IPS-NIHi7 (cell line): Measurements from ENCODE around the gene ATF6.

ENCODE experiments used
- DNase-seq: peaks from one replicate; pipeline ENCODE4 v3.0.0; 2012; ENCODE audit warnings: mixed read lengths; ENCODE audit errors: extremely low spot score

Gene ATF6

GRCh38 chr1:161999301-162000052 lies 233.4 kb downstream of the ATF6 start:
- DNase-seq: no peak

DNA sequence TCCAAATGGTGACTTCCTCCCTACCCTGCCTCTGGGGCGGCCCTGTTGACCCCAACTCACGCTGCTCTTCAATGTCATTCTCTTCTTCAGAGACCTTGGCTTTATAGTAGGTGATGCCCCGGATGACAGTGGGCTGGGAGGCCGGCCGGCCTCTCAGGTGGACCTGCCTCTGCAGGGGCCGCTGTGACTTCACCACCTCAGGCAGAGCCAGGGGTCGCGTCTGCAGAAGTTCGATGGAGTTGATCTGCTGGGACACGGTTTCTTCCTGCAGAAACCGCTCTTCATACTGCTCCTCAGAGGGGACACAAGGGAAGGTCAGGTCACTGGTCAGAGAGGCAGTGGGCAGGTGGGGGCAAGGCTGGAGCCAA lies 233.9 kb downstream of the ATF6 start:
- DNase-seq: no peak

DNA sequence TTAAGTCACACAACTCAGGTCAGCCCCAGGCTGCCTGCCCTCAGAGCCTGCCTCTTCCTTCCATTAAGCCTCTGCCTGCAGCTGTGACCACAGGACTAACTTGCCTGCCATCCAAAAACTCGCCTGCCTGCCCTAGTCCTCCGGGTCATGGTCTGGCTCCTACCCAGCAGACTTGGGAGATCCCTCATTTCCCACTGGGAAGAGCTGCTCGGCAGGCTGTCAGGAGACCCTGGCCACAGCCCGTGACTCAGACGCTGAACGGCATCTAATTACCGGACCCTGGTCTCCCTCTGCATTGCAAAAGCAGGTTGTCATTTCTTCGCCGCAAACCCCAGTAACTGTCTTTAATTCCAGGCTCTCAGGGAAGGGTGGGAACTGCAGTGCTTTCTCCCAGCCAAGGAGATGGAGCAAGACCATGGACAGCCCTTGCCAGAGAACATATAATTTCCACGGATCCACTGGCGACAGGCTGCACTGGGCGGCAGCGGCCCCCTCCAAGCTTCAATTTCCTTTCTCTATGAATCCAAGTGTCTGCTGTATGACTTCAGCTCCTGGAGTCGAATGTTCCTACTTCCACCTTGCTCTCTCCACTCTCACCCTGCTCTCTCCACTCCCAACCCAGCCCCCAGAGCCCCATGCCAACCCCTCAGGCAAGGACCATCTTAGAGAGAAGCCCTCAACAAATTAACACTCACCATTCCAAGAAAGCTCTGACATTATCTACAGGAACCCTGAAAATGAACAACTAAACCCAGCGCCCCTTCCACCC lies 237.1 kb downstream of the ATF6 start:
- DNase-seq: no peak

DNA sequence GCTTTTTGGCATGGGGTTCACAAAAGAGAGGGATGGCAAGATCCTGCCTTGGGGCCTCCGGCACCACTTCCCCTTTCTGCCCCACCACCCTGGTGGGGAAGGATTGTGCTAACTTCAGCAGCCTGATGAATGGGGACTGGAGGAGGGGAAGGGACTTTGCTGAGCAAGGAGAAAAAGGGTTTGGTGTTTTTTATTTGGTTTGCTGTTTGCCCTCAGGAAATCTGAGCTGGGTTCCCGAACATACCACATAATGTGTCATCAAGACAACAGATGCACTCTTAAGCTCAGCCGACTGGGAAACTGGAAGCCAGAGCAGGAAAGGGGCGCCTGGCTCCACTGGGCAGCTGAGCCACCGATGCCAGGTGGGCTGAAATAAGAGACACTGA lies 237.7 kb downstream of the ATF6 start:
- DNase-seq: no peak

- no peak for DNase-seq
Observed at GRCh38 chr1:162004441-162004950, 238.4 kb downstream of the ATF6 start.

- DNase-seq: no peak
Observed at GRCh38 chr1:162006081-162006480, 240.0 kb downstream of the ATF6 start.

DNA sequence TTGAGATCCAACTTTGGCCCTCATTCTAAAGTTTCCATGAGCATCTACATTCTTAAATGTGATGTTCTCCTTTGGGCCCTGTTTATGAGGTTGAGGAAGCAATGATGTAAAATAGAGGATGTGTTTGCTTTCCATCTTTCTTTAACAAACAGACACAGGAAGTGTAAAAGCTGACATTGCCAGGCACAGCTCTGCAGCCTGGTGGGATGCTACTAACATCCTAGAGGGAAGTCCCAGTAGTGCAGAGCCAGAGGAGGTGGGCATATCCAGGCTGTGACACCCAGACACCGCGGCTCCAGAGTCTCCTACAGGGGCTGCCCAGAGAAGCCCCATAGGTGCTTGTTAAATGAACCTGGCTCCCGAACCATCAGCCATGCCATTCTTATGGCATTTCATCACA lies 241.3 kb downstream of the ATF6 start:
- DNase-seq: no peak

- DNase-seq: no peak
Observed at GRCh38 chr1:162008799-162009198, 242.7 kb downstream of the ATF6 start.

- no peak for DNase-seq
Observed at GRCh38 chr1:162009501-162010174, 243.5 kb downstream of the ATF6 start.

DNA sequence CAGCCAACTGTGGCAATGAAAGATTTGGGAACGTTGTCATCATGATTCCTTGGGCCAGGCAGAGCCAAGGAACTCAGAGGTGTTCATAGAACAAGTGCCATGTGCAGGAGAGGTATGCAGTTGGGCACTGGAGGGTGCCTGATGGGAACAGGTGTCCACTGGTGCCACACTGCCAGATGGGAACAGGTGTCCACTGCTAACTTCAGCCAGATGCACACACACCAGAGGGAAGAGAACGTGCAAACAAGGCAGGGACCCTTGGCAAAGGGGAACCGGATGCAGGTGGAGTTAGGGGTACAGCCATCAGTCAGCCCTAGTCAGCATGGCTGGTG lies 244.0 kb downstream of the ATF6 start:
- DNase-seq: no peak

DNA sequence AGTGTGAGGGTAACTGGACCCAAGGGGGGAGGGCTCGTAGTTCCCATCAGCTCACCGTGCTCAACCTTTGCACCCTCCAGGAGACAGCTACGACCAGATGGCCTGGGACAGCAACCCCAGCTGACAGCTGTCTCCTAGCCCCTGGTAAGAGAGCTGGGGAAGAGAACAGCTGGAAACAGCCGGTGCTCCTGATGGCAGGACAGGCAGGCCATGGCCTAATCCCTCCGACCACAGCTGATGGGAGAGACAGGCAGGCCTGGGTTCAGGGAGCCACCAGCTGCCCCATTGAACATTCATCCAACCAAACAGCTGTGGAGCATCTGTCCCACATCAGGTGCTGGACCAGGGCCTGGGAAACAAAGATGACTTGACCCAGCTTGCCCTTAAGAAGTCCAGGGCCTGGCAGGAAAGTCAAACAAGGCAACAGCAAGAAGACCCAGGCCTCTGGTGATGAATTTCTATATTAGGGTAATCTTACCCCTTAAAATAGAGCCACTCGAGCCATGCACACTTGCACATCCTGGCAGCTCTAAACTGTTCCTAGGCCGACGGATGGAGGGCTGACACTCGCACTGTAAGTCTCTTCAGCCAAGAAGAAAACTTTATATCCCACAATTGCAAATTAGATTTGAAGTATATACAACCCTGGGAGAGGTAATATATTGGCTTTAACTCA lies 245.4 kb downstream of the ATF6 start:
- no peak for DNase-seq

GRCh38 chr1:162013289-162013688 lies 247.2 kb downstream of the ATF6 start:
- DNase-seq: no peak
